DOHH2 (cell line): Measurements from ENCODE around the gene TBC1D14.
"Not testable (repeated sequence)": the region's sequence is repeated elsewhere in the genome, so short reads cannot be mapped to it uniquely, and the experiment has no call there.

Experiments used
- H3F3A ChIP-seq: fragments of 200-600 bp; sonication (generic), shearing (Covaris generic); 2 replicates; pipeline ENCODE4 v1.6.0; 2016; ENCODE audit warnings: antibody characterized with exemption, mild to moderate bottlenecking; ENCODE audit not compliant: control insufficient read depth, insufficient read depth
- H3K27ac ChIP-seq: fragments of 200-600 bp; sonication (generic); 2 replicates; pipeline ENCODE4 v1.5.1; 2014; ENCODE audit warnings: low read depth, mild to moderate bottlenecking, low read length, moderate library complexity
- H3K27me3 ChIP-seq: fragments of 200-600 bp; sonication (generic); 2 replicates; pipeline ENCODE4 v1.6.1; 2014; ENCODE audit warnings: mild to moderate bottlenecking, low read length, mixed read lengths; ENCODE audit not compliant: control insufficient read depth
- H3K36me3 ChIP-seq: fragments of 200-600 bp; sonication (generic); 2 replicates; pipeline ENCODE4 v1.6.1; 2014; ENCODE audit warnings: mild to moderate bottlenecking, low read length, moderate library complexity, mixed read lengths; ENCODE audit not compliant: control insufficient read depth
- H3K4me1 ChIP-seq: fragments of 200-600 bp; sonication (generic); 2 replicates; pipeline ENCODE4 v1.6.1; 2014; ENCODE audit warnings: mild to moderate bottlenecking, low read length, mixed read lengths; ENCODE audit not compliant: control insufficient read depth
- H3K4me2 ChIP-seq: fragments of 200-600 bp; sonication (generic); 2 replicates; pipeline ENCODE4 v1.6.0; 2014; ENCODE audit warnings: mild to moderate bottlenecking, low read length, moderate library complexity
- H3K4me3 ChIP-seq: fragments of 200-600 bp; sonication (generic); 2 replicates; pipeline ENCODE4 v1.5.1; 2014; ENCODE audit warnings: mild to moderate bottlenecking, low read length, mixed read lengths
- H3K79me2 ChIP-seq: fragments of 200-600 bp; sonication (generic); 2 replicates; pipeline ENCODE4 v1.6.1; 2014; ENCODE audit warnings: mild to moderate bottlenecking, low read length, mixed read lengths; ENCODE audit not compliant: control insufficient read depth
- H3K9me2 ChIP-seq: fragments of 200-600 bp; sonication (generic); replicated peaks from 2 replicates; pipeline ENCODE4 v1.6.1; 2014; ENCODE audit warnings: mild to moderate bottlenecking, low read length, mixed read lengths; ENCODE audit not compliant: control insufficient read depth
- H3K9me3 ChIP-seq: fragments of 200-600 bp; sonication (generic); 2 replicates; pipeline ENCODE4 v1.6.1; 2014; ENCODE audit warnings: antibody characterized with exemption, low read length, mixed read lengths; ENCODE audit not compliant: control insufficient read depth, insufficient read depth
- H4K20me1 ChIP-seq: fragments of 200-600 bp; sonication (generic); 2 replicates; pipeline ENCODE4 v1.6.0; 2014; ENCODE audit warnings: low read depth, mild to moderate bottlenecking, antibody characterized with exemption, low read length, moderate library complexity; ENCODE audit not compliant: control insufficient read depth, insufficient read depth
- EZH2phosphoT487 ChIP-seq: fragments of 200-600 bp; sonication (generic); IDR thresholded peaks from 2 replicates; pipeline ENCODE4 v1.6.1; 2017; ENCODE audit warnings: borderline replicate concordance, mild to moderate bottlenecking, antibody characterized with exemption, low read length, moderate library complexity, mixed read lengths
- TF ChIP-seq, protein P1 (sequence below): fragments of 200-600 bp; sonication (generic); IDR thresholded peaks from one replicate; pipeline ENCODE4 v1.5.1; 2014; ENCODE audit warnings: antibody characterized with exemption, mild to moderate bottlenecking, low read depth, low read length; ENCODE audit not compliant: poor library complexity, severe bottlenecking

Gene TBC1D14

GRCh38 chr4:7078025-7078424 is 168.4 kb downstream of the TBC1D14 start:
- no peak overlapping the region for H3K27ac ChIP-seq
- H3K4me1 ChIP-seq, result no peaks in the 10 kb centered on the region
- H3K4me3 ChIP-seq, result no peak overlapping the region
- TF ChIP-seq EZH2phosphoT487, result no peak
- TF ChIP-seq, protein P1, sequence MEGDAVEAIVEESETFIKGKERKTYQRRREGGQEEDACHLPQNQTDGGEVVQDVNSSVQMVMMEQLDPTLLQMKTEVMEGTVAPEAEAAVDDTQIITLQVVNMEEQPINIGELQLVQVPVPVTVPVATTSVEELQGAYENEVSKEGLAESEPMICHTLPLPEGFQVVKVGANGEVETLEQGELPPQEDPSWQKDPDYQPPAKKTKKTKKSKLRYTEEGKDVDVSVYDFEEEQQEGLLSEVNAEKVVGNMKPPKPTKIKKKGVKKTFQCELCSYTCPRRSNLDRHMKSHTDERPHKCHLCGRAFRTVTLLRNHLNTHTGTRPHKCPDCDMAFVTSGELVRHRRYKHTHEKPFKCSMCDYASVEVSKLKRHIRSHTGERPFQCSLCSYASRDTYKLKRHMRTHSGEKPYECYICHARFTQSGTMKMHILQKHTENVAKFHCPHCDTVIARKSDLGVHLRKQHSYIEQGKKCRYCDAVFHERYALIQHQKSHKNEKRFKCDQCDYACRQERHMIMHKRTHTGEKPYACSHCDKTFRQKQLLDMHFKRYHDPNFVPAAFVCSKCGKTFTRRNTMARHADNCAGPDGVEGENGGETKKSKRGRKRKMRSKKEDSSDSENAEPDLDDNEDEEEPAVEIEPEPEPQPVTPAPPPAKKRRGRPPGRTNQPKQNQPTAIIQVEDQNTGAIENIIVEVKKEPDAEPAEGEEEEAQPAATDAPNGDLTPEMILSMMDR, result no peak
- no peaks in the 10 kb centered on the region for H3K79me2 ChIP-seq
- H4K20me1 ChIP-seq, result no peaks in the 10 kb centered on the region; the same call in 1 of the 2 replicates
- no peaks in the 10 kb centered on the region for H3F3A ChIP-seq
- H3K9me2 ChIP-seq, result no peaks in the 10 kb centered on the region
- peaks cover 6% of the 10 kb centered on the region; the same call in 1 of the 2 replicates for H3K27me3 ChIP-seq
- H3K4me2 ChIP-seq, result no peak overlapping the region
- no peaks in the 10 kb centered on the region for H3K36me3 ChIP-seq
- H3K9me3 ChIP-seq, result no peaks in the 10 kb centered on the region

DNA sequence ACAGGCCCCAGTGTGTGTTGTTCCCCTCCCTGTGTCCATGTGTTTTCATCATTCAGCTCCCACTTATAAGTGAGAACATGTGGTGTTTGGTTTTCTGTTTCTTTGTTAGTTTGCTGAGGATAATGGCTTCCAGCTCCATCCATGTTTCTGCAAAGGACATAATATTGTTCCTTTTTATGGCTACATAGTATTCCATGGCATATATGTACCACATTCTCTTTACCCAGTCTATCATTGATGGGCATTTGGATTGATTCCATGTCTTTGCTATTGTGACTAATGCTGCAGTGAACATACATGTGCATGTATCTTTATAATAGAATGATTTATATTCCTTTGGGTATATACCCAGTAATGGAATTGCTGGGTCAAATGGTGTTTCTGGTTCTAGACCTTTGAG is 169.9 kb downstream of the TBC1D14 start:
- not testable (repeated sequence) for H4K20me1 ChIP-seq, H3F3A ChIP-seq, H3K9me2 ChIP-seq, H3K9me3 ChIP-seq, H3K4me2 ChIP-seq, H3K27ac ChIP-seq, H3K36me3 ChIP-seq, H3K27me3 ChIP-seq, H3K4me3 ChIP-seq, H3K79me2 ChIP-seq, H3K4me1 ChIP-seq

DNA sequence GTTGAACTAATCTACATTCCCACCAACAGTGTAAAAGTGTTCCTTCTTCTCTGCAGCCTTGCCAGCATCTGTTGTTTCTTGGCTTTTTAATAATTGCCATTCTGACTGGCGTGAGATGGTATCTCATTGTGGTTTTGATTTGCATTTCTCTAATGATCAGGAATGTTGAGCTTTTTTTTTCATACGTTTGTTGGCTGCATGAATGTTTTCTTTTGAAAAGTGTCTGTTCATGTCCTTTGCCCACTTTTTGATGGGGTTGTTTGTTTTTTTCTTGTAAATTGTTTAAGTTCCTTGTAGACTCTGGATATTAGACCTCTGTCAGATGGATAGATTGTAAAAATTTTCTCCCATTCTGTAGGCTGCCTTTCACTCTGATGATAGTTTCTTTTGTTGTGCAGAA is 170.3 kb downstream of the TBC1D14 start:
- not testable (repeated sequence) for H3K9me3 ChIP-seq, H3K36me3 ChIP-seq, H3K4me1 ChIP-seq, H3K4me3 ChIP-seq, H4K20me1 ChIP-seq, H3K27me3 ChIP-seq, H3K4me2 ChIP-seq, H3K27ac ChIP-seq, H3F3A ChIP-seq, H3K79me2 ChIP-seq, H3K9me2 ChIP-seq
